ENCODE data around the gene HOXC4. TPM values are rescaled to one million over a fixed set of nuclear protein-coding genes. Genes with fewer than 3 reads are reported as not detected.
"Not testable (repeated sequence)": the region's sequence is repeated elsewhere in the genome, so short reads cannot be mapped to it uniquely, and the experiment has no call there.

HOXC4 gene
- total and polyA plus RNA-seq, 2 donors (not counting 3 experiments of a cell fraction or from before 2014, with no cell fraction given), result 0.06 to 0.58 TPM

GRCh38 chr12:54090312-54090711 lies 36.7 kb downstream of the HOXC4 start:
- H3K4me2 ChIP-seq (ENCODE audit: insufficient read depth, low read length); H3K27ac ChIP-seq (ENCODE audit: insufficient read depth, low read depth, low read length); intact Hi-C loops (cut with micrococcal nuclease); BruUV-seq (replicated peaks); H3K36me3 ChIP-seq (ENCODE audit: control insufficient read depth in 2 of 2, extremely low read depth in 1 of 2, insufficient read depth in 2 of 2, low read length in 2 of 2); H3K9ac ChIP-seq (replicated peaks; ENCODE audit: extremely low read depth, insufficient read depth, low read length); H3K4me1 ChIP-seq (ENCODE audit: control insufficient read depth, extremely low read depth, insufficient read depth, low read length); POLR2A ChIA-PET; FAIRE-seq; H3K4me3 ChIP-seq (replicated peaks in 1 of 3; ENCODE audit: insufficient read depth in 1 of 3, low read depth in 1 of 3, low read length in 3 of 3); H3K79me2 ChIP-seq (ENCODE audit: control insufficient read depth, insufficient read depth, low read length); H2AFZ ChIP-seq (ENCODE audit: low read depth, low read length); H4K20me1 ChIP-seq (replicated peaks; ENCODE audit: control insufficient read depth, extremely low read depth, insufficient read depth, low read length); DNase-seq (ENCODE audit: low read depth, low spot score); H3K9me1 ChIP-seq (replicated peaks; ENCODE audit: control insufficient read depth, extremely low read depth, insufficient read depth, low read length); dilution Hi-C loops (cut with MboI; ENCODE audit: extremely low pct_ligation_motif_present, low sequenced_read_pairs); CTCF ChIA-PET; H3K9me3 ChIP-seq (replicated peaks; ENCODE audit: control insufficient read depth, insufficient read depth, low read length): not testable (repeated sequence)
- H3K27me3 ChIP-seq (ENCODE audit: control insufficient read depth in 2 of 2, insufficient read depth in 2 of 2, low read length in 2 of 2), result peaks cover 5 to 16% of the 10 kb centered on the region in 2 experiments

GRCh38 chr12:54092943-54093342 lies 39.3 kb downstream of the HOXC4 start:
- H3K4me1 ChIP-seq (ENCODE audit: control insufficient read depth, extremely low read depth, insufficient read depth, low read length); FAIRE-seq; DNase-seq (ENCODE audit: low read depth, low spot score); H3K9me1 ChIP-seq (replicated peaks; ENCODE audit: control insufficient read depth, extremely low read depth, insufficient read depth, low read length); CTCF ChIA-PET; H3K9ac ChIP-seq (replicated peaks; ENCODE audit: extremely low read depth, insufficient read depth, low read length); BruUV-seq (replicated peaks); H3K36me3 ChIP-seq (ENCODE audit: control insufficient read depth in 2 of 2, extremely low read depth in 1 of 2, insufficient read depth in 2 of 2, low read length in 2 of 2); intact Hi-C loops (cut with micrococcal nuclease); H3K9me3 ChIP-seq (replicated peaks; ENCODE audit: control insufficient read depth, insufficient read depth, low read length); H3K4me3 ChIP-seq (replicated peaks in 1 of 3; ENCODE audit: insufficient read depth in 1 of 3, low read depth in 1 of 3, low read length in 3 of 3); H3K4me2 ChIP-seq (ENCODE audit: insufficient read depth, low read length); POLR2A ChIA-PET; dilution Hi-C loops (cut with MboI; ENCODE audit: extremely low pct_ligation_motif_present, low sequenced_read_pairs); H3K27ac ChIP-seq (ENCODE audit: insufficient read depth, low read depth, low read length); H2AFZ ChIP-seq (ENCODE audit: low read depth, low read length); H4K20me1 ChIP-seq (replicated peaks; ENCODE audit: control insufficient read depth, extremely low read depth, insufficient read depth, low read length); H3K79me2 ChIP-seq (ENCODE audit: control insufficient read depth, insufficient read depth, low read length): not testable (repeated sequence)
- H3K27me3 ChIP-seq (ENCODE audit: control insufficient read depth in 2 of 2, insufficient read depth in 2 of 2, low read length in 2 of 2), result peaks cover 5 to 14% of the 10 kb centered on the region in 2 experiments

GRCh38 chr12:54095928-54096327 lies 42.3 kb downstream of the HOXC4 start:
- DNase-seq (ENCODE audit: low read depth, low spot score); FAIRE-seq; CTCF ChIA-PET; H3K36me3 ChIP-seq (ENCODE audit: control insufficient read depth in 2 of 2, extremely low read depth in 1 of 2, insufficient read depth in 2 of 2, low read length in 2 of 2); H3K4me3 ChIP-seq (replicated peaks in 1 of 3; ENCODE audit: insufficient read depth in 1 of 3, low read depth in 1 of 3, low read length in 3 of 3); H3K9me3 ChIP-seq (replicated peaks; ENCODE audit: control insufficient read depth, insufficient read depth, low read length); H3K4me2 ChIP-seq (ENCODE audit: insufficient read depth, low read length); H2AFZ ChIP-seq (ENCODE audit: low read depth, low read length); intact Hi-C loops (cut with micrococcal nuclease); H3K27ac ChIP-seq (ENCODE audit: insufficient read depth, low read depth, low read length); H3K79me2 ChIP-seq (ENCODE audit: control insufficient read depth, insufficient read depth, low read length); POLR2A ChIA-PET; BruUV-seq (replicated peaks); H4K20me1 ChIP-seq (replicated peaks; ENCODE audit: control insufficient read depth, extremely low read depth, insufficient read depth, low read length); H3K4me1 ChIP-seq (ENCODE audit: control insufficient read depth, extremely low read depth, insufficient read depth, low read length); H3K9me1 ChIP-seq (replicated peaks; ENCODE audit: control insufficient read depth, extremely low read depth, insufficient read depth, low read length); dilution Hi-C loops (cut with MboI; ENCODE audit: extremely low pct_ligation_motif_present, low sequenced_read_pairs); H3K9ac ChIP-seq (replicated peaks; ENCODE audit: extremely low read depth, insufficient read depth, low read length); H3K27me3 ChIP-seq (ENCODE audit: control insufficient read depth in 2 of 2, insufficient read depth in 2 of 2, low read length in 2 of 2): not testable (repeated sequence)

GRCh38 chr12:54098644-54099043 lies 45.0 kb downstream of the HOXC4 start:
- dilution Hi-C loops (cut with MboI; ENCODE audit: extremely low pct_ligation_motif_present, low sequenced_read_pairs); CTCF ChIA-PET: not testable (repeated sequence)

More at GRCh38 chr12:54098644-54099043, 45.0 kb downstream of the HOXC4 start:
- H3K9me3 ChIP-seq (replicated peaks; ENCODE audit: control insufficient read depth, insufficient read depth, low read length); POLR2A ChIA-PET; H3K4me3 ChIP-seq (replicated peaks in 1 of 3; ENCODE audit: insufficient read depth in 1 of 3, low read depth in 1 of 3, low read length in 3 of 3); H3K27me3 ChIP-seq (ENCODE audit: control insufficient read depth in 2 of 2, insufficient read depth in 2 of 2, low read length in 2 of 2); FAIRE-seq; intact Hi-C loops (cut with micrococcal nuclease); H3K36me3 ChIP-seq (ENCODE audit: control insufficient read depth in 2 of 2, extremely low read depth in 1 of 2, insufficient read depth in 2 of 2, low read length in 2 of 2); H3K79me2 ChIP-seq (ENCODE audit: control insufficient read depth, insufficient read depth, low read length); H2AFZ ChIP-seq (ENCODE audit: low read depth, low read length); H3K4me2 ChIP-seq (ENCODE audit: insufficient read depth, low read length); BruUV-seq (replicated peaks); DNase-seq (ENCODE audit: low read depth, low spot score); H4K20me1 ChIP-seq (replicated peaks; ENCODE audit: control insufficient read depth, extremely low read depth, insufficient read depth, low read length); H3K27ac ChIP-seq (ENCODE audit: insufficient read depth, low read depth, low read length); H3K4me1 ChIP-seq (ENCODE audit: control insufficient read depth, extremely low read depth, insufficient read depth, low read length); H3K9ac ChIP-seq (replicated peaks; ENCODE audit: extremely low read depth, insufficient read depth, low read length); H3K9me1 ChIP-seq (replicated peaks; ENCODE audit: control insufficient read depth, extremely low read depth, insufficient read depth, low read length): not testable (repeated sequence)
